Ascending aorta (tissue), 2 donors: ENCODE data around the gene RNF40. TPM values are rescaled to one million over a fixed set of nuclear protein-coding genes. Genes with fewer than 3 reads are reported as not detected.

Experiments used
- DNase-seq, 2 donors: peaks; one replicate each; pipeline ENCODE4 v3.0.0-alpha.2; 2019; ENCODE audit warnings: low spot score in 2 of 2
- H3K27ac ChIP-seq, 2 donors: fragments of 200-600 bp; sonication (generic); one replicate each; pipeline ENCODE4 v1.5.1; 2016 to 2017; ENCODE audit warnings: mild to moderate bottlenecking in 1 of 2
- H3K27me3 ChIP-seq: fragments of 200-600 bp; sonication (generic); one replicate; pipeline ENCODE4 v1.5.1; 2017
- H3K36me3 ChIP-seq, 2 donors: fragments of 200-600 bp; sonication (generic); one replicate each; pipeline ENCODE4 v1.5.1; 2016
- H3K4me1 ChIP-seq, 2 donors: fragments of 200-600 bp; sonication (generic); one replicate each; pipeline ENCODE4 v1.5.1; 2016 to 2017; ENCODE audit warnings: mild to moderate bottlenecking in 1 of 2
- H3K4me3 ChIP-seq, 2 donors: fragments of 200-600 bp; sonication (generic); one replicate each; pipeline ENCODE4 v1.5.1; 2016 to 2017; ENCODE audit warnings: mild to moderate bottlenecking in 1 of 2
- H3K9me3 ChIP-seq, 2 donors: fragments of 200-600 bp; sonication (generic); one replicate each; pipeline ENCODE4 v1.5.1; 2016
- intact Hi-C: fragments of 100-400 bp; cut with DNase I; formaldehyde crosslinking; loops from one replicate; pipeline ENCODE4 v1.15.1; 2023
- total RNA-seq: library from RNA; depleted of rRNA; stranded (reverse); fragments of >200 nt; gene quantifications from one replicate; pipeline ENCODE4 v1.1.0, GENCODE V29; 2016
- TF ChIP-seq, protein P1 (sequence below), 3 experiments: fragments of 200-600 bp in 2 of 3; fragments of 450-650 bp in 1 of 3; sonication (generic) in 2 of 3; IDR thresholded peaks; one replicate each; pipeline ENCODE4 v1.5.1; 2016 to 2019; ENCODE audit warnings: antibody characterized with exemption in 3 of 3, mild to moderate bottlenecking in 1 of 3, moderate library complexity in 1 of 3

The RNF40 gene
- total RNA-seq, 1 donor from 2014 or later = 66.3 TPM

DNA sequence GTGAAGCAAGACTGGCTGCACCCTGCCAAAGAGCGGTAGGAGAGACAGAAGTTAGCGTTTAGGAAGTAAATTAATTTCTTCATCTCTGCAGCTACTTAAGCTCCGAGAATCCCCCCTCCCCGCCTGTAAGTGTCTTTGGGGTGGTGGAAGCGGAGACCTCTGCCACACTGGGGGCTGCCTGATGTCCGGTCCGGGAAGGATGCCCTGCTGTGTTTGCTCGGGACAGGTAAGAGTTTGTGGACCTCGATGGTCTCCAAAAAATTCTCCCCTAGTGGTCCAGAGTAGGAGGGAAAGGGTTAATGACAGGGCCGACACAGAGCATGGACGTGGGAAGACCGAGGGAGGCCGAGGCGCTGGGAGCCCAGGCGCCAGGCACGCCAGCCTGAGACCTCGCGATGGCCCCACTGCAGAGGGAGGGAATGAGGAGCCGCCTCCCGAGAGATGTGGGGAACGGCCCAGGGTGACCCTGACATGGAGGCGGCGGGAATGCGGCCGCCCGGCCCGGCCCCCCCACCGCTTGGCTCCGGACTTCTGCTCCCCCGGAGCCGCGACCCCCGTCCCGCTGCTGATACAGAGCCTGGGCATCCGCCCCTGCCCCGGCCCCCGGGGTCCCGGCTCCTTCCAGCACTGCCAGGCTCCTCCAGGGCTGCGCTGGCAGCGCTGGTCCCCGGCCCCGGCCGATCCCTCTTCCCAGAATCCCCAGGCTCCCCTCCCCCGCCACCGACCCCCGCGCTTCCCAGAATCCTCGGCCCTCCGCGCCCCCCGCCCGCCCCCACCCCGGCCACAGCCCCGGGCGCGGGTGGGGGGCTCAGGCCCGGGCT, 24.2 kb downstream of the RNF40 start:
- H3K4me1 ChIP-seq = peaks cover 4 to 7% of the 10 kb centered on the region in 2 donors
- no peaks in the 10 kb centered on the region for H3K27me3 ChIP-seq
- no peaks in the 10 kb centered on the region for H3K9me3 ChIP-seq
- peak overlapping the region; percentile 87 to 89 for H3K27ac ChIP-seq
- intact Hi-C loops = loop anchor here (1.0 kb wide), 1 partner anchor 89 kb away; no protein-coding TSS in a partner anchor
- peaks cover 27 to 30% of the 10 kb centered on the region in 2 donors for H3K36me3 ChIP-seq
- peak overlapping the region; percentile 86 for H3K4me3 ChIP-seq
- TF ChIP-seq, protein P1, sequence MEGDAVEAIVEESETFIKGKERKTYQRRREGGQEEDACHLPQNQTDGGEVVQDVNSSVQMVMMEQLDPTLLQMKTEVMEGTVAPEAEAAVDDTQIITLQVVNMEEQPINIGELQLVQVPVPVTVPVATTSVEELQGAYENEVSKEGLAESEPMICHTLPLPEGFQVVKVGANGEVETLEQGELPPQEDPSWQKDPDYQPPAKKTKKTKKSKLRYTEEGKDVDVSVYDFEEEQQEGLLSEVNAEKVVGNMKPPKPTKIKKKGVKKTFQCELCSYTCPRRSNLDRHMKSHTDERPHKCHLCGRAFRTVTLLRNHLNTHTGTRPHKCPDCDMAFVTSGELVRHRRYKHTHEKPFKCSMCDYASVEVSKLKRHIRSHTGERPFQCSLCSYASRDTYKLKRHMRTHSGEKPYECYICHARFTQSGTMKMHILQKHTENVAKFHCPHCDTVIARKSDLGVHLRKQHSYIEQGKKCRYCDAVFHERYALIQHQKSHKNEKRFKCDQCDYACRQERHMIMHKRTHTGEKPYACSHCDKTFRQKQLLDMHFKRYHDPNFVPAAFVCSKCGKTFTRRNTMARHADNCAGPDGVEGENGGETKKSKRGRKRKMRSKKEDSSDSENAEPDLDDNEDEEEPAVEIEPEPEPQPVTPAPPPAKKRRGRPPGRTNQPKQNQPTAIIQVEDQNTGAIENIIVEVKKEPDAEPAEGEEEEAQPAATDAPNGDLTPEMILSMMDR (IDR thresholded peaks at IDR 0.05) = no peak
- DNase-seq = no peak

DNA sequence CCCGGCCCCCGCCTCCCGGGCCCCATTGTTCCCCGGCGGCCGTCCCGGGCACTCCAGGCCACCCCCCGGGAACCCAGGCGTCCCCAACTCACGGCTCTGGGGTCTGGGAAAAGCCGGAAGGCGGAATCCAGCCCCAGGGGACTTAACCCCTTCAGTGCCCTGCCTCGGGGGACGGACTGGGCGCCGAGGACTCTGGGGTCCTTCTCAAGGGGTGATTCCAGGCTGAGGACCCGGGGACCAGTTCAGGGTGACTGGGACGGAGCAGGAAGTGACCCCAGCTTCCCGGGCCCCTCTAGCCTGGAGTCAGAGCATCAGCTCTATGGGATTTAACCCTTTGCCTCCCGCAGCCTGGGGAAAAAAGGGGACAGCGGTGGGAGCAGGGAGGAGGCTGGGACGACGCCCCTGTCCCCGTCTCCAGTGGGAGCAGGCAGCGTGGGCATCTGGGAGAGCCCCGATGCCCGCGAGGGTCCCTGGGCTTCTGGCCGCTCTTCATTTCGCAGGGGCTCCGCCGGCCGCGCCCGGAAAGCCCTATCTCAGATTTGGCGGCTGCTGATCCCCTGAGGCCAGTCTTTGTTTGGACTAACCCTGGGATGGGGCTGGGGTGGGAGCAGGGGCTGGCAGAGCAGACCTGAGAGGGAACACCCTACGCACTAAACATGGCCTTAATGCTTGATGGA, 25.0 kb downstream of the RNF40 start, which contains the start of gene ZNF629:
Gene ZNF629, minus strand, starts transcription at position 270 of the 677 bp plus-strand sequence. CDS start 2,723 bp downstream, outside the sequence.
- Histone ChIP-seq H3K4me3 (peak within 1 kb of the TSS; percentile 86), H3K27ac (peak within 1 kb of the TSS; percentile 87 to 89), H3K36me3 (peaks cover 22 to 23% of the 10 kb centered on the region in 2 donors), H3K4me1 (peaks cover 4 to 7% of the 10 kb centered on the region in 2 donors), H3K9me3 (no peaks in the 10 kb centered on the region), H3K27me3 (no peaks in the 10 kb centered on the region)
- TF ChIP-seq, protein P1 (IDR thresholded peaks at IDR 0.05) = no peak
- peak in 1 of 2 donors; percentile 85 for DNase-seq
- intact Hi-C loops = loop anchor here (1.0 kb wide), 2 partner anchors 18 to 88 kb away; no protein-coding TSS in a partner anchor

DNA sequence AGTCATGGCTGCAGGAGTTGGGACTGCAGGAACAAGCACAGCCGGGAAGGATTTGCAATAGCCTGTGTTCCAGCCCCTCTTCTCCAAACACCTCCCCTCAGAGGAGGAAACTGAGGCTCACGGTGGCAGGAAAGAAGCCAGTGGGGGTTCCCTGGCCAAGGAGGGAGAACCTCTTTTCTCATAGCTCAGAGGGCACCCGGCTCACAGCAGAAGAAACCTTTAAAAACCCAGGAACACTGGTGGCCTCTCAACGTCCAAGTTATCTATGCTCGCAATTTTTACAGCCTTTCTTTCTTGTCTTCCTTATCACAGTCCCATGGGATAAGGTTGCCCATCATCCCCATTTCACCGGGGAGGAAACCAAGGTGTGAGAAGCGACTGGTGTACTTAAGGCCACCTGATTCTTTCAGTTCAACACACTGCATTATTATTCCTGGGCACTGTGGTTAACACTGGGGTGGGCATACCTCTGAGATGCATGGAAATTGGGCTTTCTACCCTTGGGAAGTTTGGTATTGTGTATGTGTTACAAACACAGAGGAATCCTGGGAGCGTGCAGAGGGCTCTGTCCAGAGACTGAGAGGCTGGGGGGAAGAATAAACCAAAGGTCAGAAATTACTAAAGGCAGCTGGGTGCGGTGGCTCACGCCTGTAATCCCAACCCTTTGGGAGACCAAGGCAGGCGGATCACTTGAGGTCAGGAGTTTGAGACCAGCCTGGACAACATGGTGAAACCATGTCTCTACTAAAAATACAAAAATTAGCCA, 25.7 kb downstream of the RNF40 start:
- Histone ChIP-seq H3K4me1 (peaks cover 4 to 7% of the 10 kb centered on the region in 2 donors), H3K36me3 (peaks cover 15% of the 10 kb centered on the region in 2 donors), H3K9me3 (no peaks in the 10 kb centered on the region), H3K27ac (peak overlapping the region; percentile 87 to 89), H3K4me3 (peak overlapping the region; percentile 86), H3K27me3 (no peaks in the 10 kb centered on the region)
- TF ChIP-seq, protein P1 (IDR thresholded peaks at IDR 0.05) = no peak
- intact Hi-C loops = loop anchor here (1.0 kb wide), 1 partner anchor 18 kb away; no protein-coding TSS in a partner anchor
- DNase-seq = no peak

DNA sequence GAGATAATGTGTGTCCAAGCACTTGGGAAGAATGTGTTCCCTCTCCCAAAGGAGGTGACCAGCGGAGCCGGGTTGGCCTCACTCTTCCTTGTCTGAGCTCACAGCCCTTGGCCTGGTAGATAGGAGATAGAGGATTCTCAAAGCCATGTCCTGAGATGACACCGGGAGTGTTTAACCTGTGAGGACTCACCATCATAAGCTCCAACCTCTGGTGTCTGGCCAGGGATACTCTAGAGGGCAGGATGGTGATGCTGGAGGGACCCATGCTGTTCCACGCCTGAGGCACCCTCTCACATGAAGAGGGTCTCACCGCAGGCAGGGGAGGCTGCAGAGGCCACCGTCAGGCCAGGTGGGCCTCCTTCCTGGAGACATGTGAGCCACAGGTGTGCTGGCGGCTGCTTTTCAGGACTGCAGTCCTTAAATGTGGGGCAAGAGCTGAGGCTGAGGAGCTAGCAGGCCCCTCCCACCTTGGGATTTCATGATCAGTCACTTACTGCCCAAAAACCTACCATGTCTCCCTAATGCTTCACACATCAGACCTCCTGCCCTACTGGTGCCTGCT, 31.5 kb downstream of the RNF40 start:
- no peaks in the 10 kb centered on the region for H3K27me3 ChIP-seq

More for the DNA sequence above, 31.5 kb downstream of the RNF40 start:
- Histone ChIP-seq H3K27ac (no peak overlapping the region), H3K9me3 (no peaks in the 10 kb centered on the region), H3K4me3 (no peak overlapping the region), H3K36me3 (no peaks in the 10 kb centered on the region), H3K4me1 (no peaks in the 10 kb centered on the region)
- no peak for DNase-seq
- TF ChIP-seq, protein P1 (IDR thresholded peaks at IDR 0.05) = no peak
- intact Hi-C loops = no loop called here
